ENCODE data around the gene SEPTIN3. TPM values are rescaled to one million over a fixed set of nuclear protein-coding genes. Genes with fewer than 3 reads are reported as not detected.

Gene SEPTIN3
- total RNA-seq, 1 donor from 2014 or later: 8.2 TPM

DNA sequence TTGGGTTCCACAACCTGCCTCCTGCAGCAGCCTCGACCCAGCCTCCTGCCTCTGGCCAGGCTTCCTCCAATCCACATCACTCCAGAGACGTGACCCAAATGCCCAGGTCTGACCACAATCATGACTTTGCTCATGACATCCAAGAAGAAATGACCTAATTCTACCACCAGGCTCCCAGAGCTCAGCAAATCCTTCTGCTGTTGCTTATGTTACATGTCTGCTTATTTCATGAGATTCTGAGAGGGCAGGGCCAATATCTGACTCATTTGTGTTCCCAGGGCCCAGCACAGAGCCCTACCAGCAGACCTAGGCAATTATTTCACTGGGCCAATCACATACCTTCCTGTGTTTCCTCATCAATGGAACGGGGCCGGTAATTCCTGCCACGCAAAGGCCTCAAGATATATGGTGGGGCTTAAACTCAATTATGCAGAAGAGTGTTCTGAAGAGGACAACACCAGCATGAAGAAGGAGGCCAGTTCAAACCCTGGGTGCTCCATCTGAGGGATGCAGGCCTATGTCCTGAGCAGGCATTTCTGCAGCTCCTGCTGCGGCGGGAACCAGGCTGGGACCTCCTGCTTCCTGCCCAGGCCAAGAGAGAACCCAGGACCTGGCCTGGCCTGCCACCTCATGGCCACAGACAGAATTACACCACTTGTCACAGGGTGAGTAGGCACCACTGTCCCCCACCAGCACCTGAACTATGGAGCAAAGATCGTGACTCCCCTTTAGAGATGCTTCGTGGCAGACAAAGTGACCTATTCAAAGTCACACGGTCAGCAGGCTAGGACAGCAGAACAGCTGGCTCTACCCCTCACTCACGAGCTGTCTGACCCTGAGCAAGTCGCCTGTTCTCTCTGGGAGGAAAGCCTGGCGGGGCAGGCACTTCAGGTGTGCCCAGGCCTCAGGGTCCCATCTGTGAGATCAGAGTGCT, 28.1 kb upstream of the SEPTIN3 start:
- intact Hi-C loops (cut with micrococcal nuclease): loop anchor here (1.0 to 10.0 kb wide), 13 partner anchors 15 to 496 kb away; partner anchors contain the start of genes CCDC134, SNU13, TNFRSF13C and TOB2

DNA sequence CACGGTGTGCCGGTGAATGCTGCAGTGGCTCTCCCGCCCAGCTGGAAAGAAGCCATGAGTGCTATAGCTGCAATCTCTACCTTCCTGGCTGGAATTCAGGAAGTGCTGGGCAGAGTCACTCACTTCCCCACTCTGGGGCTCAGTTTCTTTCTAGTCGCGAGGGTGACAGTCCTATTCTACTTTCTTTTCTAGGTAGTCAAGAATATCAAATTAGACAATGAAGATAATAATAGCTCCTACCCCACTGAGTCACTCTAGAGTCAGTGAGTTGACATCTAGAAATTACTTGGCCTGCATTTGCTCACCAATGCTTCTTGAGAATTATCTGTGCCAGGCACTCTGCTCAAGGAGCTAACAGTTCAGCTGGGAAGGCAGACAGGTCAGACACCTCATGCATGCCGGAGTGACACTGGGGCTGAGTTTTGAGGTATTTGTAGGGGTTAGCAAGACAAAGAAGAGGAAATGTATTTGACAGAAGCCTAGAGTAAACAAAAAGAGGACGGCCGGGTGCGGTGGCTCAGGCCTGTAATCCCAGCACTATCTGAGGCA, 25.5 kb upstream of the SEPTIN3 start:
- intact Hi-C loops (cut with micrococcal nuclease): loop anchor here (10.0 kb wide), 1 partner anchor 499 kb away; the partner anchor contains the start of gene TOB2

DNA sequence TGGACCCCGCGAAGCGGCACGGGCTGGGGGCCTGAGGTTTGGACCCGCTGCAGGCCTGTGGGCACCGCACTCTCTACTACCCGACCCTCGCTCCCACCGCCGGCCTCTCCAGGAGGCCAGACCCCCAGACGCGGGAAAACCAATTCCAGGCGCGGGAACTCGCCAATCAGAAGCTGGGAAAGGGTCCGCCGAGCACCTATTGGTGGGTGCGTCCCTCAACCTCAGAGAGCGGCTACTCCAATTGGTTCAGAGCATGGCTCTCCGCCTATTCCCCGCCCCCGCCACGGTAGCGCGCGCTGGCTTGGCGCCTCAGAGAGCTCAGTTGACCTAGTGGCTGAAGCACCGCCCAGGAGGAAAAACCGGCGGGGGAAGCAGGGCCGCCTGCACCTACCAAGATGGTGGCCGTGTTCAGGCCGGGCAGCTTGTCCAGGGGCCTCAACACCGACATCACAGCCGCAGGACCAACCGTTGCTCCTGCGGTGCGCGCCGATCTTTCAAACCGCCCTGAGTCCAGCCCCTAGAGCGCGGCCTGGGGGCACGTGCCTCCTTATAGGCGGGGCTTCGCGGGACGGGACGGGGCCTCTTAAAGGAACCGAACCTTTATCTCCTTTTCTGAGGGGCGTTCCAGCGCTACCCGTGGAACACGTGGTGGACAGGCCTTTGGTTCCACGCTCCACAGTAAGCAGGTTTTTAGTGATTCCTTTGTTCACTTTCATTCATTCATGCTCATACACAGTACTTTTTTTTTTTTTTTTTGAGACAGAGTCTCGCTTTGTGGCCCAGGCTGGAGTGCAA, 22.4 kb upstream of the SEPTIN3 start, which contains the start of gene CENPM:
Gene CENPM, minus strand, starts transcription at position 524 of the 795 bp plus-strand sequence. Its CDS starts 76 bp downstream, at position 448.
- intact Hi-C loops (cut with micrococcal nuclease): loop anchor here (1.0 to 10.0 kb wide), 9 partner anchors 10 to 661 kb away; partner anchors contain the start of genes NAGA, NDUFA6, POLR3H and RANGAP1

DNA sequence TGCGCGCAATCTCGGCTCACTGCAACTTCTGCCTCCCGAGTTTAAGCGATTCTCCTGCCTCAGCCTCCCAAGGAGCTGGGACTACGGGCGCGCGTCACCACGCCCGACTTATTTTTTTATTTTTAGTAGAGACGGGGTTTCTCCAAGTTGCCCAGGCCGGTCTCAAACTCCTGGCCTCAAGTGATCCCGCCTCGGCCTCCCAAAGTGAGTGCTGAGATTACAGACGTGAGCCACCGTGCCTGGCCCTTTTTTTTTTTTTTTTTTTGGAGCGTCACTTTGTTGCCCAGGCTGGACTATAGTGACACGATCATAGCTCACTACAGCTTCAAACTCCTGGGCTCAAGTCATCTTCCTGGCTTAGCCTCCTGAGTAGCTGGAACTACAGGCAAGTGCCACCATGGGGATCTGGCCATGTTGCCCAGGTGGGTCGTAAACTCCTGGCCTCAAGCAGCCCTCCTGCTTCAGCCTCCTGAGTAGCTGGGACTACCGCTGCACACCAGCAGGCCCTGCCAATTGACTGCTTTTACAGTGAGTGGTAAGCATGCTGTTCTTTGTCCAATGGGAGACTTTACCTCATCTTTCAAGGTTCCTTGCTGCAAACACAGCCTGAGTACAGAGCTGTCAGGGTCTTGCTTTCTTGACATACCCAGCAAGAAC, 21.7 kb upstream of the SEPTIN3 start:
- intact Hi-C loops (cut with micrococcal nuclease): loop anchor here (1.0 to 10.0 kb wide), 7 partner anchors 10 to 661 kb away; partner anchors contain the start of genes NAGA, POLR3H, RANGAP1 and SMDT1

DNA sequence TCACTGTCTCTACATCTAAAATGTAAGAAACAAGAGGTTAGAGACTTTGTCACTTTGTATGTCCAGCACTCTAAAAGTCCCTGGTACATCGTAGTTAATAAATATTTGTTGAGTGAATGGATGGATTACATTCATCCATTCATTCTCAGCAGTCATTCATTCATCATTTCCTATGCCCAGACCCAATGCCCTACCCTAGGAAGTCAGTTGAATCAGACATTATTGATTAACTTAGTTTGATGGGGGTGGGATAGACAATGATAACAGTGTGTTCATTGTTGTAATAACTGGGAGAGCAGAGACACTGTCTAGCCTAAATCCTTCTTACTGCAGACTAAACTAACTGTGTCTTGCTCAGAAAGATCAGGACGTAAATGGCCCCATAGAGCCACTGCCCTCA, 21.1 kb upstream of the SEPTIN3 start:
- intact Hi-C loops (cut with micrococcal nuclease): loop anchor here (10.0 kb wide), 1 partner anchor 503 kb away; the partner anchor contains the start of gene TOB2

DNA sequence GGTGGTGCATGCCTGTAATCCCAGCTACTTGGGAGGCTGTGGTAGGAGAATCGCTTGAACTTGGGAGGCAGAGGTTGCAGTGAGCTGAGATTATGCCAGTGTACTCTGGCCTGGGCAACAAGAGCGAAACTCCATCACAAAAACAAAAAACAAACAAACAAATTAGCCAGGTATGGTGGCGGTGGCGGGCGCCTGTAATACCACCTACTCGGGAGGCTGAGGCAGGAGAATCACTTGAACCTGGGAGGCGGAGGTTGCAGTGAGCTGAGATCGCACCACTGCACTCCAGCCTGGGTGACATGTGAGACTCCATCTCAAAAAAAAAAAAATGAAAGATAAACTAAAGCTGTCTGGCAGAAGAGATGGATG, 20.3 kb upstream of the SEPTIN3 start:
- intact Hi-C loops (cut with micrococcal nuclease): loop anchor here (10.0 kb wide), 1 partner anchor 504 kb away; the partner anchor contains the start of gene TOB2

DNA sequence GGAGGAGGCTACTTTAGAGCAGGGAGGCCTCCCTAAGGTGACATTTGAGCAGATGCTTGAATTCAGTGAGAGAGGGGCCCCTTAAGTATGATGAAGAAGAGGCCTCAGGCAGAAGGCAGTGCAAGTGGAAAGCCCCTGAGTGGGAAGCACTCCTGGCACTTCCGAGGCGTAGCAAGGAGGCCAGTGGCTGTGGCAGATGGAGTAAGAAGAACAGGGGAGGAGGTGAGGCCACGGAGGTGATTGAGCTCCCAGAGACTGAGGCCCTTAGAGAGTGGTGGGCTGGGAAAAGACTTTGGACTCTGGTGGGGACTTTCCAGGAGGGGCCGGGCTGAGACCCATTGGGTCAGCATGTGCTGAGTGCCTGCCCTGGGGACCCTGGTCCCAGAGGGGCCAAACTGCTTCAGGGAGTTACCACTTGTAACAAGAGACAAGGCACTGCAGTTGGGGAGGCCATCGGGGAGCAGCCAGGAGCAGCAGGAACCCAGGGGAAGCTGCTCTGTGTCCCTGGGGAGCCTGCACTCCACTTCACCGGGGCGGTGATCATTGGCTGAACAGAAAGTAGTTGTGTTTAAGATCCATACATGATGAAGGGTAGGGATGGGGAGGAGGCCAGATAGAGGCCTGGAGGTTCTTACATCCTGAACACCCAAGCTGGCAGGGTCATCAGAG, 19.8 kb upstream of the SEPTIN3 start:
- intact Hi-C loops (cut with micrococcal nuclease): loop anchor here (10.0 kb wide), 1 partner anchor 505 kb away; the partner anchor contains the start of gene TOB2

DNA sequence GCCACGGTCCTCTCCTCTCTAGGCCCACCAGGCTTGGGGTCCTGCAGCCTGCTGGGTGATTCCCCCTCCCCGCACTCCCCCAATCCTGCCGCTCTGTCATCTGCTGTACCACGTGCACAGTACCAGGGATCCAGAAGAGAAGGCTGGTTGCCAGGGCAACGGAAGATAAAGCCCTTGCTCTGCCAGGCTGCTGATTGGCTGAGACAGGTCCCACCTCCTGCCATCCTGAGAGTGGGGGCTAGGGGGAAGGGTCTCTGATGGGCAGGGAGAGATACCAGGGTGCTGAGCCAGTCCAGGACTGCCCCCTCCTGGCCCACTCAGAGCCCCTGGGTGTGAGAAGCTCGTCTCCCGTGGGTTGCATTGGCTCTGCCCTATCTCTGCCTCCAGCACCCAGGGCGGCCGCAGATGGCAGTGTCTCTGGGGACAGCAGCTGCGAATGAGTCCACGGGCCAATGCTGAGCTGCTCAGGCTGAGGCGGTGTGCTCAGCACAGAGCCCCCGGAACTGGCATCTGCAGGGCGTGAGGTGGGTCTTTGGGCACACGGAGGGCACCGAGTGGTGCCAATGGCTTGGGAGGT, 17.3 kb upstream of the SEPTIN3 start, which contains the start of gene SMIM45:
Gene SMIM45, plus strand, starts transcription at position 253 of the 577 bp plus-strand sequence.
- intact Hi-C loops (cut with micrococcal nuclease): no loop called here

DNA sequence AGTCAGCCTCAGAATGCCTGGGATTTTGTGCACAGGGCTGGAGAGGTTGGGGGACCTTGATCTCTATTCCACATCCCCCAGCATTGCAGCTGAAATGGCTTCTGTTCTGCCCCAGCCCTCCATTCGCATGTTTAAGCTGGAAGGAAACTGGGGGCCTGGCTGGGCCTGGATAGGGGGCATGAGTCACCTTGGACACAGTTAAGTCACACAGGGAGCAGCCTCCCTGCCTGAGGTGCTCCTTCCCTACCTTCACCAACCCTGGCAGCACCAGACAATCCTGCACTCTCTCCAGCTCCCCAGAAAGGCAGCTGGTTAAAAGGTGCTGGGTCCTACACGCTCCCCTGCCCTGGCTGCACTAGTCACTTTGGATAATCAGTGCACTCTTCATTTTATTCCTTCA, 16.5 kb upstream of the SEPTIN3 start:
- intact Hi-C loops (cut with micrococcal nuclease): no loop called here

DNA sequence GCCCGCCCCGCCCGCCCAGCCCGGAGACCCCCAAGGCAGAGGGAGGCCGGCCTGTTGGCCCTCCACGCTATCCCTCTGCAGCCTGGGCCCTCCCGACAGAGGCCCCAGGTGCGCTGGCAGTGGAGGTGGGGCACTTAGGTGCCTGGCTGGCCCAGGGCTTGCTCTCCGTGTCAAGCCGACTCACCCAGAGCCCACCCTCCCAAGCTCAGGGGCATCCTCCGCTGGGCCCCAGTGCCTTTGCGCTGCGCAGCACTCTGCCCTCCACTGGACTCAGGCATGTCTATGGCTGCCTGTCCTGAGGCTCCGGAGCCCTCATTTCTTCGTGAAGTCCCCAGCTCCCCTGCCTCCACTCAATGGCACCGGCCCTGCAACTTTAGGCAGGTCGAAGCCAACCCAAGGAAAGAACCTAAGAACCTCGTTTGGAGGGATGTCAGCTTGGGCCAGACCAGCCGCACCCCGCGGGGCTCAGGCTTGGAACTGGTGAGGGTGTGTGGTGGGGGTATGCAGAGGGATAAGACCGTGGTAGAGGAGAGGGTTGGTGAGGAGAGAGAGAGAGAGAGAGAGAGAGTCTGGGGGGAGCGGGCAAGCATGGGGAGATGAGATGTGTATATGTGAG, 11.2 kb upstream of the SEPTIN3 start:
- intact Hi-C loops (cut with micrococcal nuclease): loop anchor here (1.0 kb wide), 4 partner anchors 11 to 479 kb away; partner anchors contain the start of gene CENPM

DNA sequence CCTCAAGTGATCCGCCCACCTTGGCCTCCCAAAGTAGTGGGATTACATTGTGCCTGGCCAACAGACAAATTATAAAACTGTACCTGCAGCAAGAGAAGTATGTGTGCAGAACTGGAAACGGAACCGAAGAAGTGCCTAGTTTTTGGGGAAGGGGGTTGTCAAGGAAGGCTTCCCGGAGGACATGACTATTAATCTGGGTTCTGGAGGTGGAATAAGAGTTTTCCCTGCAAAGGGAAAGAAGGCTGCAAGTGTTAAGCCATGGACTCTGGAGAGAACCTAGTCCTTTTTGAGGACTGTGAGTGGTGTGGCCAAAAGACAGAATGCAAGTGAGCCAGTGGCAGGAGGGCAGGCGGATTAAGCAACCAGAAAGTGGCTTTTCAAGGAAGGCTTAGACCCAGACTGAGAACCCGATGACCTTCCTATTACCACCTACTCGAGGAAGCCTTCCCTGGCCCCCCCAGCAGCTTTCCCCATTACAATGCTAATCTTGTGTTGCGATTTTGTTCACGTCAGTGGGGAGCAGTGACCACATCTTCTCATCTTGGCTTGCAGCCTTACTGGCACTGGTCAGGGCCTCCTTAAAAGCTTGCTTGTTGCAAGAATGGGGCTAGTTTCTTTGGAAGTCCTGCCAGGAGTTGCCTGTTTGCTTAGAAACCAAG, 5.7 kb upstream of the SEPTIN3 start:
- intact Hi-C loops (cut with micrococcal nuclease): no loop called here

DNA sequence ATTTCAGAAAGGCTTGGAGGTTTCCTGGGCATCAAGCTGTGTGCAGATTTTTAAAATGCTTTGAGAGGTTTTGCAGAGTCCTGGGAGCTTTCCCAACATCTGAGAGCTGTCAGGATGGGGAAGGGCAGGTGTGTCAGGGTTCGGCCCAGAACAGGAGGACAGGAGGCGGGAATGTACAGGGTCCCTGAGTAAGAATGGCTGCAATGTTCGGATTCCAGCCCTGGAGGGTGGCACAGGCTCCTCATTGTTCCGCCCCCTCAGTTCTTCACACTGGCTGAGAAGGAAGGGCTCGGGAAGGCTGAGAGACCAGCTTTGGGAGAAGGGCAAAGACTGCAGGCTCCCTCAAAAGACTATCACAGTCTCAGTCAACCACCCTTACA, 5.1 kb upstream of the SEPTIN3 start:
- intact Hi-C loops (cut with micrococcal nuclease): no loop called here

DNA sequence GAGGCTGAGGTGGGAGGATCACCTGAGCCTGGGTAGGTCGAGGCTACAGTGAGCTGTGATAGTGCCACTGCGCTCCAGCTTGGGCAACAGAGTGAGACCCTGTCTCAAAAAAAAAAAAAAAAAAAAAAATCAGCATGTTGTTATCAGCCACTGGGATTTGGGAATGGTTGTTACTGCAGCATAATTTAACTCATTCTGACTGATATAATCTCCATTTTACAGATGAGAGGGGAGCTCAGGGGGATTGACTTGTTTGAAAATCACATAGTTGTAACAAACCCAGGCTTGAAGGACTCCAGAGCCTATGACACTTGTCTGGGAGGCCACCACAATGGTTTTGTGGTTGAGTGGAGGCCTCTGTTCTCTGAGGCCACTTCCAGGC, 3.0 kb upstream of the SEPTIN3 start:
- intact Hi-C loops (cut with micrococcal nuclease): loop anchor here (1.0 kb wide), 8 partner anchors 104 to 507 kb away; partner anchors contain the start of genes NAGA, NDUFA6 and SMDT1

DNA sequence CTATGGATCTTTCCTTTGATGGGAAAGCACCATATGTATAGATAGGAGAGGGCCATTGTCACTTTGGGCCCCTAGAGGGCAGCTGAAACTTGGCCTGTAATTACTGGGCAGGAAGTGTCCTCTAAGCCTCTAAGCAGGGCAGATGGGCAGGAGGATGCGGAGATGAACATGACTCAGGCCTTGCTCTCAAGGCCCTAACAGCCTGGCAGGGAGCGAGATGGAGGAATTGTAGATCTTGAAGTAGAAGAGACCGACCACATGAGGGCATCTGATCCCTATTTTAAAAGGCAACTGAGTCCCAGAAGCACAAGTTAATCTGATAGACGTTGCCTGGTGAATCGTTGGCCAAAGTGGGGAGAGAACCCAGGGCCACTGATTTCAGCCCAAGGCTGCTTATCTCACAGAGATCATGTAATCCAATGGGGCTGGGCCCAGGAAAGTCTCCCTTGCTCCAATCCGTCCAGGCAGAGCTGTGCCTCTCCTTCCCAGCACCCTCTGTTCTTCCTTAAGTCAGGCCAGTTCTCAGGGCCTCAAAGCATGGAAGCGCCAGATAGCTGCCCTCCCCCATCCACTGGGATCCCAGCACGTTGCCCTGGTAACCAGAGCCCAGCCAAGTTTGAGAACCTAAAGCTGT, 2.5 kb upstream of the SEPTIN3 start:
- intact Hi-C loops (cut with micrococcal nuclease): loop anchor here (1.0 kb wide), 8 partner anchors 104 to 507 kb away; partner anchors contain the start of genes NAGA, NDUFA6 and SMDT1

DNA sequence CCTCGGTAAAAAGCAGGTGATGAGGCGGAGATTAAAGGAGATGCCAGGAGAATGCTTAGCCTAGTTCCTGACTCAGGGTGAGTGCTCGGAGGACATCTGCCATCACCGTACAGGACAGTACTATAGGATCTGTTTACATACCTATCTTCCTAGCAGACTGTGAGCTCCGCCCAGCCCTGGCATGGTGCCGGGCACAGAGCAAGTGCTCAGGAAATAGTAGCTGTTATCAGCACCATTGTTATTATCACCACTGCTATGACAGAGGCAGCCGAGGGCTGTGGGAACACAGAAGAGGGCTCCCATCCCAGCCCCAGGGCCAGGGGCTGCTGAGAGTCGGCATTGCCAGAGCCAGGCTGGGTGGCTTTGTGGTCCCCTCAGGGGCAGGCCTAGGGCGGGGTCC, 642 bp upstream of the SEPTIN3 start:
- intact Hi-C loops (cut with micrococcal nuclease): no loop called here

DNA sequence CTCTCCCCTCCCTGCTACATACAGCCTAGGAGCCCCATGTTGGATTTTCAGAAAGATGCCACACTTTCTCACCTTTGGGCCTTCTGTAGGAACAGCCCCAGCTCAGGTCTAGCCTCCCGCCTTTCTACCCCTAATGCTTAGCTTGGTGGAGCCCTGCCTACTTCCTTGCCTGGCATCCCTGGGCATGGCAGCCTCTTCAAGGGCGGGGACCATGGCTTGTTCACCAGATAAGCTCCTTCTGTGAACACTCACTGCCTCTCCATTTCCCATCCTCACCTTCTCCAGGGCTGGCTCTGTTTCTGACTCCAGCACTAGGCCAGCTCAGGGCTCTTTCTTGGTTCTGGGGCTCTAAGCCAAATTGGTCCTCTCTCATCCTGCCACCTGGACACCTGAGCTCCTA, 1.4 kb downstream of the SEPTIN3 start:
- intact Hi-C loops (cut with micrococcal nuclease): no loop called here

DNA sequence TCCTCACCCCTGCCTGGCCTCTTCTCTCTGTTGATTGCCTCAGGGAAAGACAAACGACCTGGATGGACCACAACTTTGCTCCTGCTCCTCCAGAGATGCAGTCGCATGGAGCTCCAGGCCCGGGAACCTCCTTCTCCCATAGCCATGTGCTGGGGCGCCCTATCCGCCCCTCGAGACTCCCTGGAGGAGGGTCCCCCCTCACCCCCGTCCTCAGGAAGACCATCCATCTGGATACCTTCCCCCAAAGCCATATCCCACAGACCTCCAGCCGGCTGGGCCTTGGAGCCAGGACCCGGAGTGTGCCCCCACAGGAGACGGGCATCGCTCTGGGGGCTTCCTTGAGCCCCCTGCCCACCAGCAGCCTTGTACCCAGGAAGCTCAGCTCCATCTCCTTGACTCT, 2.2 kb downstream of the SEPTIN3 start:
- intact Hi-C loops (cut with micrococcal nuclease): no loop called here

DNA sequence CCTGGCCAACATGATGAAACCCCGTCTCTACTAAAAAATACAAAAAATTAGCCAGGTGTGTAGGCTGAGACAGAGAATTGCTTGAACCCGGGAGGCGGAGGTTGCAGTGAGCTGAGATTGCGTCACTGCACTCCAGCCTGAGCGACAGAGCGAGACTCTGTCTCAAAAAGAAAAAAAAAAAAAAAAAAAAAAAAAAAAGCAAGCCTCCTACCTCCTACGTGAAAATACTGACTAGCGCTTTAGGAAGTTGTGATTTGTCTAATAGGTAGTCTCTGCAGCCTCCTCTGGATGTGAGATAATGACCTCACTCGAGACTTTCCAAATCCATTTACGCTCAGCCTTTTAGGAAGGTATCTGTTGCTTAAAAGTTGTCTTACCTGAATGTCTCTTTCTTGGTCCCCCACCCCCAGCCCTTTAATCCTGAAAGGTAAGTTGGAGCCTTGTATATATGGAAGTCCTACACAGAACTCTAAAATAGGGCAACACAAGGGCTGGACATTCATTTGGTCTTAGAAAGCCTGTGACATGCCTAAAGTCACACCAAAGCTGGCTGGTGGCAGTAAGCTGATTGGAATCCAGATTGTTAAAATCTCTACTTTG, 5.5 kb downstream of the SEPTIN3 start:
- intact Hi-C loops (cut with micrococcal nuclease): no loop called here
